HepG2 (cell line): Measurements from ENCODE around the gene DCUN1D2. TPM values are rescaled to one million over a fixed set of nuclear protein-coding genes. Genes with fewer than 3 reads are reported as not detected.

Experiments
- ARNTL ChIP-seq: sonication (generic); formaldehyde crosslinking; IDR thresholded peaks from 2 replicates; pipeline ENCODE4 v1.4.0; 2020; ENCODE audit warnings: mild to moderate bottlenecking, missing genetic modification reagents
- HES4 ChIP-seq: sonication (generic); formaldehyde crosslinking; IDR thresholded peaks from 2 replicates; pipeline ENCODE4 v1.9.0; 2021; ENCODE audit warnings: mild to moderate bottlenecking, missing genetic modification reagents, borderline replicate concordance
- HNRNPUL1 ChIP-seq: fragments of 200-400 bp; formaldehyde crosslinking; IDR thresholded peaks from 2 replicates; pipeline ENCODE4 v1.6.1; 2017; ENCODE audit warnings: low read depth, mild to moderate bottlenecking, low read length, moderate library complexity
- HOXA3 ChIP-seq: sonication (generic); formaldehyde crosslinking; IDR thresholded peaks from 2 replicates; pipeline ENCODE4 v1.5.0; 2020; ENCODE audit warnings: missing genetic modification reagents
- MATR3 ChIP-seq: sonication (generic); formaldehyde crosslinking; IDR thresholded peaks from 2 replicates; pipeline ENCODE4 v1.4.0; 2020; ENCODE audit warnings: missing genetic modification reagents
- MYC ChIP-seq: sonication (generic); formaldehyde crosslinking; IDR thresholded peaks from 2 replicates; pipeline ENCODE4 v1.9.0; 2021; ENCODE audit warnings: missing genetic modification reagents, borderline replicate concordance
- PHF21A ChIP-seq: sonication (generic); formaldehyde crosslinking; IDR thresholded peaks from 2 replicates; pipeline ENCODE4 v1.5.0; 2020; ENCODE audit warnings: mild to moderate bottlenecking, missing genetic modification reagents
- SP5 ChIP-seq: IDR thresholded peaks from 2 replicates; pipeline ENCODE4 v1.6.1; 2016; ENCODE audit warnings: low read depth, borderline replicate concordance
- SPEN ChIP-seq: sonication (generic); formaldehyde crosslinking; IDR thresholded peaks from 2 replicates; pipeline ENCODE4 v1.5.1; 2020; ENCODE audit warnings: low read depth, mild to moderate bottlenecking, missing genetic modification reagents
- SRY ChIP-seq: sonication (generic); formaldehyde crosslinking; IDR thresholded peaks from 2 replicates; pipeline ENCODE4 v1.8.0; 2022; ENCODE audit warnings: mild to moderate bottlenecking, missing genetic modification reagents
- TBX3 ChIP-seq: fragments of 450-650 bp; IDR thresholded peaks from 2 replicates; pipeline ENCODE4 v1.6.1; 2017; ENCODE audit warnings: antibody characterized with exemption, mild to moderate bottlenecking, inconsistent platforms, borderline replicate concordance
- ZNF121 ChIP-seq: sonication (generic); formaldehyde crosslinking; IDR thresholded peaks from 2 replicates; pipeline ENCODE4 v1.5.0; 2020; ENCODE audit warnings: mild to moderate bottlenecking, missing genetic modification reagents
- ZNF124 ChIP-seq: sonication (generic); formaldehyde crosslinking; IDR thresholded peaks from 2 replicates; pipeline ENCODE4 v1.4.0; 2020; ENCODE audit warnings: missing genetic modification reagents
- ZNF136 ChIP-seq: sonication (generic); formaldehyde crosslinking; IDR thresholded peaks from 2 replicates; pipeline ENCODE4 v1.8.1; 2022; ENCODE audit warnings: low read depth, mild to moderate bottlenecking, moderate library complexity, missing genetic modification reagents
- ZNF629 ChIP-seq: sonication (generic); formaldehyde crosslinking; conservative IDR thresholded peaks from 2 replicates; pipeline ENCODE4 v1.5.0; 2020; ENCODE audit warnings: missing genetic modification reagents
- ZNF879 ChIP-seq: sonication (generic); formaldehyde crosslinking; IDR thresholded peaks from 2 replicates; pipeline ENCODE4 v1.8.1; 2023; ENCODE audit warnings: missing genetic modification reagents
- polyA plus RNA-seq, 8 experiments: library from polyadenylated mRNA; depleted of rRNA in 3 of 8; stranded (reverse) in 7 of 8; unstranded in 1 of 8; fragments of >200 nt; fragmentation: Illumina TruSeq in 4 of 8; extraction: Trizol in 4 of 8; gene quantifications; 2 replicates each; pipeline versions ENCODE4 v1.2.1 to v1.2.3, GENCODE V29; 2011 to 2016; ENCODE audit warnings: low read depth in 4 of 8, missing spikeins in 1 of 8, mixed read lengths in 1 of 8; ENCODE audit not compliant: insufficient read depth in 1 of 8
- total RNA-seq, 5 experiments: library from RNA; depleted of rRNA; stranded (reverse); fragments of >200 nt; fragmentation: Illumina TruSeq; extraction: Trizol; gene quantifications; 2 replicates each; pipeline ENCODE4 v1.2.3, GENCODE V29; 2016; ENCODE audit warnings: low read depth in 1 of 5
- TF ChIP-seq, protein P1 (sequence below): IDR thresholded peaks from 2 replicates; pipeline ENCODE4 v1.6.1; 2016; ENCODE audit warnings: missing compliant biosample characterization, missing genetic modification reagents, borderline replicate concordance
- TF ChIP-seq, protein P2 (sequence below): conservative IDR thresholded peaks from 2 replicates; pipeline ENCODE4 v1.6.1; 2018; ENCODE audit warnings: missing genetic modification reagents
- TF ChIP-seq, protein P3 (sequence below): sonication (generic); formaldehyde crosslinking; IDR thresholded peaks from 2 replicates; pipeline ENCODE4 v1.5.0; 2020; ENCODE audit warnings: missing genetic modification reagents
- TF ChIP-seq, protein P4 (sequence below): sonication (generic); formaldehyde crosslinking; IDR thresholded peaks from 2 replicates; pipeline ENCODE4 v1.4.0; 2020; ENCODE audit warnings: missing genetic modification reagents, borderline replicate concordance

The DCUN1D2 gene
- total and polyA plus RNA-seq, 2 of the 13 experiments (the other 11 are each of a cell fraction or from before 2014, with no cell fraction given) = 9.1 to 9.6 TPM

DNA sequence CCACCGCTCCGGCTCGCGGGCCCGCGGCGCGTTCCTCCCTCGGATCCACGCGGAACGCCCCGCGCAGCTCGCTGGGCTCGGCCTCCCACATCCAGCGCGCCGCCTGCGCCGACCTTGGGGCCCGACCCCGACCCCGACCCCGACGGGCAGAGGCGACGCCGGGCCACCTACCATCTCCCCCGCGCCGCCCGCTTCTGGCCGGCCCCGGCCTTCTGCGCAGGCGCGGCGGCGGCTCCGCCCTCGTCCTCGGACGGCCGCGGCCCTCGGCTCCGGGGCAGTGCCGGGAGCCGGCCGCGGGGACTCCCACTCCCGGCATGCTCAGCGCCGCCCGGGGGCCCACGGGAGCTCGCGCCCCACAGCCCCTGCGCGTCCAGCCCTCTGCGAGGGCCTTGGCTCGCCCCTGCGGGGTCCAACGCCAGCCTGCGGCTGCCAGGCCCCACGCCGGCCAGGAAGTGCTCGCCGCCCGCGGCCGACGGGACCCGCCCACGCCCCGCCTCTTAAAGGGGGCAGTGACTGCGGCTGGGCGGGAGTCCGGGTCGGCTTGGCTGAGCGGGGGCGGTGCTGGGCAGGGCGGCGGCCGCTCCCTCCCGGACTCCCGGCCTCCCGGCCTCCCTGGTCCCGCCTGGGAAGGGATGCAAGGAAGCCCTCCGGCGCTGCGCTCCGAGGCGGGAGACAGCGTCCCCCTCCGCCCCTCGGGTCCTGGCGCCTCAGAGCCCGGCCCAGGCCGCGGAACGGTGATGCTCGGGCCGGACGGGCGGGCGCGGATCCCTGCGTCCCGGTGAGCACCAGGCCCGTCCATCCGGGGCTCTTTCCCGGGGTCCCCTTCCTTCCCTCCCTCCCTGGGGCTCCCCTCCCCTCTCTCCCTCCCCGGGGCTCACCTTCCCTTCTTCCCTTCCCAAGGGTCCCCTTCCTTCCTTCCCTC, at the start of gene DCUN1D2 (continued):
- TF ChIP-seq ZNF121 (CRISPR knock-in tag) (peak; percentile 59; the same call in 1 of the 2 replicates), MATR3 (CRISPR knock-in tag) (no peak), HES4 (CRISPR knock-in tag) (peak; percentile 10; the same call in 1 of the 2 replicates), HNRNPUL1 (peak; percentile 59; the same call in 1 of the 2 replicates), MYC (CRISPR knock-in tag) (peak; percentile 57; the same call in 1 of the 2 replicates), SPEN (CRISPR knock-in tag) (peak; percentile 87), SP5 (CRISPR knock-in tag) (peak; percentile 47), SRY (CRISPR knock-in tag) (0 out of 2 replicates have a peak, but pooled peaks have one; percentile 8), TBX3 (no peak), ARNTL (CRISPR knock-in tag) (peak; percentile 30; the same call in 1 of the 2 replicates), HOXA3 (CRISPR knock-in tag) (peak; percentile 79), ZNF136 (CRISPR knock-in tag) (no peak; the same call in 1 of the 2 replicates), ZNF629 (CRISPR knock-in tag) (no peak), ZNF879 (CRISPR knock-in tag) (no peak), ZNF124 (CRISPR knock-in tag) (0 out of 2 replicates have a peak, but pooled peaks have one; percentile 44), PHF21A (CRISPR knock-in tag) (peak; percentile 69)
- TF ChIP-seq, protein P1, sequence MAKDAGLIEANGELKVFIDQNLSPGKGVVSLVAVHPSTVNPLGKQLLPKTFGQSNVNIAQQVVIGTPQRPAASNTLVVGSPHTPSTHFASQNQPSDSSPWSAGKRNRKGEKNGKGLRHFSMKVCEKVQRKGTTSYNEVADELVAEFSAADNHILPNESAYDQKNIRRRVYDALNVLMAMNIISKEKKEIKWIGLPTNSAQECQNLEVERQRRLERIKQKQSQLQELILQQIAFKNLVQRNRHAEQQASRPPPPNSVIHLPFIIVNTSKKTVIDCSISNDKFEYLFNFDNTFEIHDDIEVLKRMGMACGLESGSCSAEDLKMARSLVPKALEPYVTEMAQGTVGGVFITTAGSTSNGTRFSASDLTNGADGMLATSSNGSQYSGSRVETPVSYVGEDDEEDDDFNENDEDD = peak; percentile 73
- TF ChIP-seq, protein P2, sequence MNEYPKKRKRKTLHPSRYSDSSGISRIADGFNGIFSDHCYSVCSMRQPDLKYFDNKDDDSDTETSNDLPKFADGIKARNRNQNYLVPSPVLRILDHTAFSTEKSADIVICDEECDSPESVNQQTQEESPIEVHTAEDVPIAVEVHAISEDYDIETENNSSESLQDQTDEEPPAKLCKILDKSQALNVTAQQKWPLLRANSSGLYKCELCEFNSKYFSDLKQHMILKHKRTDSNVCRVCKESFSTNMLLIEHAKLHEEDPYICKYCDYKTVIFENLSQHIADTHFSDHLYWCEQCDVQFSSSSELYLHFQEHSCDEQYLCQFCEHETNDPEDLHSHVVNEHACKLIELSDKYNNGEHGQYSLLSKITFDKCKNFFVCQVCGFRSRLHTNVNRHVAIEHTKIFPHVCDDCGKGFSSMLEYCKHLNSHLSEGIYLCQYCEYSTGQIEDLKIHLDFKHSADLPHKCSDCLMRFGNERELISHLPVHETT = peak; percentile 68; the same call in 1 of the 2 replicates
- TF ChIP-seq, protein P3, sequence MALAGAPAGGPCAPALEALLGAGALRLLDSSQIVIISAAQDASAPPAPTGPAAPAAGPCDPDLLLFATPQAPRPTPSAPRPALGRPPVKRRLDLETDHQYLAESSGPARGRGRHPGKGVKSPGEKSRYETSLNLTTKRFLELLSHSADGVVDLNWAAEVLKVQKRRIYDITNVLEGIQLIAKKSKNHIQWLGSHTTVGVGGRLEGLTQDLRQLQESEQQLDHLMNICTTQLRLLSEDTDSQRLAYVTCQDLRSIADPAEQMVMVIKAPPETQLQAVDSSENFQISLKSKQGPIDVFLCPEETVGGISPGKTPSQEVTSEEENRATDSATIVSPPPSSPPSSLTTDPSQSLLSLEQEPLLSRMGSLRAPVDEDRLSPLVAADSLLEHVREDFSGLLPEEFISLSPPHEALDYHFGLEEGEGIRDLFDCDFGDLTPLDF (CRISPR knock-in tag) = peak; percentile 73
- TF ChIP-seq, protein P4, sequence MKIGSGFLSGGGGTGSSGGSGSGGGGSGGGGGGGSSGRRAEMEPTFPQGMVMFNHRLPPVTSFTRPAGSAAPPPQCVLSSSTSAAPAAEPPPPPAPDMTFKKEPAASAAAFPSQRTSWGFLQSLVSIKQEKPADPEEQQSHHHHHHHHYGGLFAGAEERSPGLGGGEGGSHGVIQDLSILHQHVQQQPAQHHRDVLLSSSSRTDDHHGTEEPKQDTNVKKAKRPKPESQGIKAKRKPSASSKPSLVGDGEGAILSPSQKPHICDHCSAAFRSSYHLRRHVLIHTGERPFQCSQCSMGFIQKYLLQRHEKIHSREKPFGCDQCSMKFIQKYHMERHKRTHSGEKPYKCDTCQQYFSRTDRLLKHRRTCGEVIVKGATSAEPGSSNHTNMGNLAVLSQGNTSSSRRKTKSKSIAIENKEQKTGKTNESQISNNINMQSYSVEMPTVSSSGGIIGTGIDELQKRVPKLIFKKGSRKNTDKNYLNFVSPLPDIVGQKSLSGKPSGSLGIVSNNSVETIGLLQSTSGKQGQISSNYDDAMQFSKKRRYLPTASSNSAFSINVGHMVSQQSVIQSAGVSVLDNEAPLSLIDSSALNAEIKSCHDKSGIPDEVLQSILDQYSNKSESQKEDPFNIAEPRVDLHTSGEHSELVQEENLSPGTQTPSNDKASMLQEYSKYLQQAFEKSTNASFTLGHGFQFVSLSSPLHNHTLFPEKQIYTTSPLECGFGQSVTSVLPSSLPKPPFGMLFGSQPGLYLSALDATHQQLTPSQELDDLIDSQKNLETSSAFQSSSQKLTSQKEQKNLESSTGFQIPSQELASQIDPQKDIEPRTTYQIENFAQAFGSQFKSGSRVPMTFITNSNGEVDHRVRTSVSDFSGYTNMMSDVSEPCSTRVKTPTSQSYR (CRISPR knock-in tag) = peak; percentile 37; the same call in 1 of the 2 replicates
